ENCODE data around the gene TENT4B.

Gene TENT4B

GRCh38 chr16:50265260-50265659 lies 112.2 kb downstream of the TENT4B start:
- peaks cover 3% of the 10 kb centered on the region for H3K27me3 Mint-ChIP-seq (ENCODE audit: low read depth)

GRCh38 chr16:50265716-50266336 lies 112.7 kb downstream of the TENT4B start:
- H3K27ac Mint-ChIP-seq, result peak overlapping the region; percentile 7 to 88 (median 72)
- H3K27me3 Mint-ChIP-seq (ENCODE audit: low read depth), result peaks cover 3% of the 10 kb centered on the region
- peaks cover 20% of the 10 kb centered on the region for H3K4me1 Mint-ChIP-seq
- peak overlapping the region in 1 of 3 experiments; percentile 21 for H3K4me3 Mint-ChIP-seq
- H3K36me3 Mint-ChIP-seq (ENCODE audit: low read depth), result no peaks in the 10 kb centered on the region
- no peaks in the 10 kb centered on the region for H3K9me3 Mint-ChIP-seq
- no peak for TF ChIP-seq CTCF (IDR thresholded peaks at IDR 0.05; ENCODE audit: unreplicated experiment in 3 of 3)

More at GRCh38 chr16:50265260-50265659, 112.2 kb downstream of the TENT4B start:
- Mint-ChIP-seq H3K4me1 (peaks cover 20% of the 10 kb centered on the region), H3K4me3 (peak overlapping the region in 2 of 3 experiments; percentile 21 to 27), H3K27ac (peak overlapping the region; percentile 7 to 88 (median 72)), H3K36me3 (ENCODE audit: low read depth) (no peaks in the 10 kb centered on the region), H3K9me3 (no peaks in the 10 kb centered on the region)
- TF ChIP-seq CTCF (IDR thresholded peaks at IDR 0.05; ENCODE audit: unreplicated experiment in 3 of 3), result no peak

- H3K27me3 Mint-ChIP-seq (ENCODE audit: low read depth), result peaks cover 3% of the 10 kb centered on the region
- TF ChIP-seq CTCF (IDR thresholded peaks at IDR 0.05; ENCODE audit: unreplicated experiment in 3 of 3), result no peak
- no peaks in the 10 kb centered on the region for H3K9me3 Mint-ChIP-seq
- H3K4me1 Mint-ChIP-seq, result peaks cover 20% of the 10 kb centered on the region
- peak within 1 kb of the TSS; percentile 42 to 56 (median 45) for H3K4me3 Mint-ChIP-seq
- no peaks in the 10 kb centered on the region for H3K36me3 Mint-ChIP-seq (ENCODE audit: low read depth)
- H3K27ac Mint-ChIP-seq, result peak within 1 kb of the TSS; percentile 15 to 88 (median 72)
Observed at GRCh38 chr16:50266337-50267091, 113.4 kb downstream of the TENT4B start, which contains the start of gene ADCY7. Gene ADCY7 (plus strand): TSS chr16:50266551. CDS start chr16:50288180, 21,629 bp downstream.

- TF ChIP-seq CTCF (IDR thresholded peaks at IDR 0.05; ENCODE audit: unreplicated experiment in 3 of 3), result no peak
- no peaks in the 10 kb centered on the region for H3K9me3 Mint-ChIP-seq
- no peaks in the 10 kb centered on the region for H3K36me3 Mint-ChIP-seq (ENCODE audit: low read depth)
- no peaks in the 10 kb centered on the region for H3K27me3 Mint-ChIP-seq (ENCODE audit: low read depth)
- H3K27ac Mint-ChIP-seq, result peak overlapping the region in 1 of 3 experiments; percentile 15
- peaks cover 20% of the 10 kb centered on the region for H3K4me1 Mint-ChIP-seq
- no peak overlapping the region for H3K4me3 Mint-ChIP-seq
Observed at GRCh38 chr16:50267151-50267631, 114.1 kb downstream of the TENT4B start.

GRCh38 chr16:50267651-50268050 lies 114.5 kb downstream of the TENT4B start:
- H3K4me1 Mint-ChIP-seq, result peaks cover 20% of the 10 kb centered on the region
- no peaks in the 10 kb centered on the region for H3K27me3 Mint-ChIP-seq (ENCODE audit: low read depth)
- no peak overlapping the region for H3K4me3 Mint-ChIP-seq
- no peaks in the 10 kb centered on the region for H3K9me3 Mint-ChIP-seq
- no peak overlapping the region for H3K27ac Mint-ChIP-seq
- H3K36me3 Mint-ChIP-seq (ENCODE audit: low read depth), result no peaks in the 10 kb centered on the region
- no peak for TF ChIP-seq CTCF (IDR thresholded peaks at IDR 0.05; ENCODE audit: unreplicated experiment in 3 of 3)
